Measurements from ENCODE around the gene OLFML2A.

DNA sequence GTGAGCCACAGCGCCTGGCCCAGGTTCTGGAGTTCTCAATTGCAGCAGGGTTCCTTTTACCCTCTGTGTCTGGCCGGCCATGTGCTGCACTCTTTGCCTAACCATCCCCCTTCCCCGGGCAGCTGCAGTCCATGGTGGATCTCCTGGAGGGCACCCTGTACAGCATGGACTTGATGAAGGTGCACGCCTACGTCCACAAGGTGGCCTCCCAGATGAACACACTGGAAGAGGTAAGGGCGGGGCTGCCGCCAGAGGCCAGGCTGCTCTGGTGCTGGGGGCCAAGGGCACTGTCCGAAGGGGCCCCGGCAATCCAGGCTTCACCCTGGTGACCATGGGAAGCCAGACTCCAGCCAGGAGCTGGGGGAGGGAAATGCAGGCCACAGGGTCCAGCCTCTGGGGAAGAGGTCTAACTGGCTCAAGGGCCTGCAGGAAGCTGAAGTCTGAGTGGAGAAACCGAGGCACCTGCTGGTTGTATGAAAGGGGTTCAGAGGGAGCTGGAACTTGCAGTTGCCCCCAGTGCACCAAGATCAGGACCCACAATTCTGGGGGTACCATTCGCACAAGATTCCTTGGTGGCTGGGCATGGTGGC lies 18.1 kb downstream of the OLFML2A start:
- TF ChIP-seq POLR2A (IDR thresholded peaks at IDR 0.05): no peak
- TF ChIP-seq, protein P1, sequence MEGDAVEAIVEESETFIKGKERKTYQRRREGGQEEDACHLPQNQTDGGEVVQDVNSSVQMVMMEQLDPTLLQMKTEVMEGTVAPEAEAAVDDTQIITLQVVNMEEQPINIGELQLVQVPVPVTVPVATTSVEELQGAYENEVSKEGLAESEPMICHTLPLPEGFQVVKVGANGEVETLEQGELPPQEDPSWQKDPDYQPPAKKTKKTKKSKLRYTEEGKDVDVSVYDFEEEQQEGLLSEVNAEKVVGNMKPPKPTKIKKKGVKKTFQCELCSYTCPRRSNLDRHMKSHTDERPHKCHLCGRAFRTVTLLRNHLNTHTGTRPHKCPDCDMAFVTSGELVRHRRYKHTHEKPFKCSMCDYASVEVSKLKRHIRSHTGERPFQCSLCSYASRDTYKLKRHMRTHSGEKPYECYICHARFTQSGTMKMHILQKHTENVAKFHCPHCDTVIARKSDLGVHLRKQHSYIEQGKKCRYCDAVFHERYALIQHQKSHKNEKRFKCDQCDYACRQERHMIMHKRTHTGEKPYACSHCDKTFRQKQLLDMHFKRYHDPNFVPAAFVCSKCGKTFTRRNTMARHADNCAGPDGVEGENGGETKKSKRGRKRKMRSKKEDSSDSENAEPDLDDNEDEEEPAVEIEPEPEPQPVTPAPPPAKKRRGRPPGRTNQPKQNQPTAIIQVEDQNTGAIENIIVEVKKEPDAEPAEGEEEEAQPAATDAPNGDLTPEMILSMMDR (IDR thresholded peaks at IDR 0.05): no peak

Data from lower leg skin (tissue), 3 donors.